Measurements from ENCODE around the gene DPM3. TPM values are rescaled to one million over a fixed set of nuclear protein-coding genes. Genes with fewer than 3 reads are reported as not detected.
"Not testable (repeated sequence)": the region's sequence is repeated elsewhere in the genome, so short reads cannot be mapped to it uniquely, and the experiment has no call there.

The DPM3 gene
- total and polyA plus RNA-seq, 4 experiments from 2014 or later, result 51.6 to 119 (median 77.2) TPM

DNA sequence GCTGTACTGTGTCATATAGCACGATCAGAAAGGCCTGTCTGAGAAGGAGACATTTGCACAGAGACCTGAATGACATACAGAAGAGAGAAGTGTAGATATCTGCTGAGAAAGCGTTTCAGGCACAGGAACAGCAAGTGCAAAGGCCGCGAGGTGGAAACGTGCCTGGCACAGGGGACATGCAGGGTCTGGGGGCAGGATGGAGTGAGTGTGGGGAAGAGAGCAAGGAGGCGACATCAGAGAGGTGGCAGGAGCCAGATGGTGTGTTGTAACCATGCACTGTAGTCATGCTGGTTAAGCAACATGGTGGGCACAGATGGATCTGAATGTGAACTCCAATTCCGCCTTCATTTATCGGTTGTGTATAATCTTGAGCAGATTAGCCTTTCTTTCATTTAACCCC lies 19.8 kb upstream of the DPM3 start:
- Histone ChIP-seq H3K4me1 (ENCODE audit: insufficient read depth, low read length) (no peaks in the 10 kb centered on the region), H3K4me3 (ENCODE audit: low read length in 2 of 2) (no peak overlapping the region), H3K36me3 (ENCODE audit: insufficient read depth, low read length) (no peaks in the 10 kb centered on the region), H3K9me3 (ENCODE audit: control insufficient read depth in 1 of 2, low read length in 2 of 2) (no peaks in the 10 kb centered on the region), H3K27me3 (ENCODE audit: insufficient read depth, low read length) (no peaks in the 10 kb centered on the region), H3K27ac (ENCODE audit: low read depth, low read length) (no peak overlapping the region)
- DNase-seq, result no peak
- Mint-ChIP-seq H3K9me3 (peaks cover 0 to 1% (median 0%) of the 10 kb centered on the region in 8 donors), H3K4me1 (no peaks in the 10 kb centered on the region), H3K27me3 (no peaks in the 10 kb centered on the region), H3K4me3 (no peak overlapping the region), H3K36me3 (no peaks in the 10 kb centered on the region), H3K27ac (peak overlapping the region in 1 of 7 donors; percentile 29)
- ChIA-PET CTCF (ENCODE audit: partially characterized antibody) (interaction anchor here (0.9 kb wide), 1 partner anchor 69 kb away, joined by 4 read pairs; no protein-coding TSS in a partner anchor), POLR2A (ENCODE audit: partially characterized antibody) (no interaction called here)
- intact Hi-C loops (cut with micrococcal nuclease), result no loop called here

DNA sequence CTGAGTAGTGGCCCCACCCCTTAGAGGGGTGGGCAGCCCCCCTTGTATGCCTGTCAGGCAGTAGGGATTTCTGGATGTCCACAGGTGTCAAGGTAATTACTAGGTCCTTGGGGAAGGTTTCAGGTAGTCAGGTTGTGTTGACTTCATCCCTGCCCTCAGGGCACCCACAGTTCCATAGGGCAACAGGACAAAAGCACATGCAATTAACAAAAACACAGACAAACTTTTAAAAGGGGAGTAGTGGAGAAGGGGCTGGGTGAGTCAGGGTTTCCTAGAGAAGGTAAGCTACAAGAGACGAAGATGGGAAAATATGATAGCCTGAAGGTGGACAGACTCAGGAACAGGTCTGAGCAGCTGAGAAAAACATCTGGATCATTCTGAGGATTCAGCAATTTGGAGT lies 18.7 kb upstream of the DPM3 start:
- CTCF ChIA-PET (ENCODE audit: partially characterized antibody), result interaction anchor here (0.8 kb wide), 1 partner anchor 56 kb away, joined by 3 read pairs; no protein-coding TSS in a partner anchor
- no peak for DNase-seq
- H3K36me3 Mint-ChIP-seq, result no peaks in the 10 kb centered on the region
- Histone ChIP-seq H3K27ac (ENCODE audit: low read depth, low read length) (no peak overlapping the region), H3K4me1 (ENCODE audit: insufficient read depth, low read length) (no peaks in the 10 kb centered on the region), H3K36me3 (ENCODE audit: insufficient read depth, low read length) (no peaks in the 10 kb centered on the region), H3K27me3 (ENCODE audit: insufficient read depth, low read length) (no peaks in the 10 kb centered on the region), H3K9me3 (ENCODE audit: control insufficient read depth in 1 of 2, low read length in 2 of 2) (no peaks in the 10 kb centered on the region), H3K4me3 (ENCODE audit: low read length in 2 of 2) (no peak overlapping the region)
- H3K4me3 Mint-ChIP-seq, result no peak overlapping the region
- H3K4me1 Mint-ChIP-seq, result no peaks in the 10 kb centered on the region
- no peaks in the 10 kb centered on the region for H3K27me3 Mint-ChIP-seq
- peaks cover 0 to 1% (median 0%) of the 10 kb centered on the region in 8 donors for H3K9me3 Mint-ChIP-seq
- no peak overlapping the region for H3K27ac Mint-ChIP-seq
- intact Hi-C loops (cut with micrococcal nuclease), result no loop called here
- POLR2A ChIA-PET (ENCODE audit: partially characterized antibody), result no interaction called here

DNA sequence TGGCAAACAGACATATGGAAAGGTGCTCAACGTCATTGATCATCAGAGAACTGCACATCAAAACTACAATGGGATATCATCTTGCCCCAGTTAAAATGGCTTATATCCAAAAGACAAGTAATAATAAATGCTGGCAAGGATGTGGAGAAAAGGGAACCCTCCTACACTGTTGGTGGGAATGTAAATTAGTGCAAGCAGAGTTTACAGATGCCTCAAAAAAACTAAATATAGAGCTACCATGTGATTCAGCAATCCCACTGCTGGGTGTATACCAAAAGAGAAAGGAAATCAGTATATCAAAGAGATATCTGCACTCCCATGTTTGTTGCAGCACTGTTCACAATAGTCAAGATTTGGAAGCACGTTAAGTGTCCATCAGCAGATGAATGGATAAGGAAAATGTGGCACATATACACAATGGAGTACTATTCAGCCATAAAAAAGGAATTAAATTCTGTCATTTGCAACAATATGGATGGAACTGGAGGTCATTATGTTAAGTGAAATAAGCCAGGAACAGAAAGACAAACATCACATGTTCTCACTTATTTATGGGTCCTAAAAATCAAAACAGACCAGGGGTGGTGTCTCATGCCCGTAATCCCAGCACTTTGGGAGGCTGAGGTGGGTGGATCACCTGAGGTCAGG lies 15.8 kb upstream of the DPM3 start:
- POLR2A ChIA-PET (ENCODE audit: partially characterized antibody); H3K4me1 Mint-ChIP-seq; H3K27ac ChIP-seq (ENCODE audit: low read depth, low read length); H3K9me3 ChIP-seq (ENCODE audit: control insufficient read depth in 1 of 2, low read length in 2 of 2); H3K4me3 Mint-ChIP-seq; H3K27ac Mint-ChIP-seq; H3K27me3 ChIP-seq (ENCODE audit: insufficient read depth, low read length); intact Hi-C loops (cut with micrococcal nuclease); H3K9me3 Mint-ChIP-seq; H3K36me3 Mint-ChIP-seq; DNase-seq; H3K4me1 ChIP-seq (ENCODE audit: insufficient read depth, low read length); H3K4me3 ChIP-seq (ENCODE audit: low read length in 2 of 2); H3K36me3 ChIP-seq (ENCODE audit: insufficient read depth, low read length); H3K27me3 Mint-ChIP-seq: not testable (repeated sequence)
- CTCF ChIA-PET (ENCODE audit: partially characterized antibody), result interaction anchor here (1.5 kb wide), 1 partner anchor 13 kb away, joined by 4 read pairs; no protein-coding TSS in a partner anchor

DNA sequence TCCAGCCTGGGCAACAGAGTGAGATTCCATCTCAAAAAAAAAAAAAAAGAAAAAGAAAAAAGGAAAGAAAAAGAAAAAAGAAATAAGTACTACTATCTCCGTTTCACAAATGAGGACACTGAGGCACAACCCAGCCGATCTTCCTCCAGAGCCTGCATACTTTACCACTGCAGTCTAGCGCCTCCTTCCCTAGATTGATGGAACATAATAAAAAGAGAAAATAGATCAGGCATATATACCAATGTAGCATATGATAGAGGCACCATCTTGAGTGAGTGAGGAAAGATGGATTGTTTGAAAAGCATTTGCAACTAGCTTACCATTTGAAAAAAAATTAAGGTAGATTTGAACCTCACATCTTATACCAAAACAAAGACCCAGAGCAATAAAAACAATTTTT lies 5.2 kb upstream of the DPM3 start:
- Mint-ChIP-seq H3K27ac (no peak overlapping the region), H3K27me3 (peaks cover 6 to 30% of the 10 kb centered on the region in 2 donors), H3K36me3 (no peaks in the 10 kb centered on the region), H3K9me3 (no peaks in the 10 kb centered on the region), H3K4me1 (peaks cover 2 to 4% (median 2%) of the 10 kb centered on the region in 4 donors), H3K4me3 (no peak overlapping the region)
- intact Hi-C loops (cut with micrococcal nuclease), result no loop called here
- Histone ChIP-seq H3K9me3 (ENCODE audit: control insufficient read depth in 1 of 2, low read length in 2 of 2) (no peaks in the 10 kb centered on the region), H3K27me3 (ENCODE audit: insufficient read depth, low read length) (no peaks in the 10 kb centered on the region), H3K4me1 (ENCODE audit: insufficient read depth, low read length) (peaks cover 3% of the 10 kb centered on the region), H3K4me3 (ENCODE audit: low read length in 2 of 2) (no peak overlapping the region), H3K27ac (ENCODE audit: low read depth, low read length) (no peak overlapping the region), H3K36me3 (ENCODE audit: insufficient read depth, low read length) (no peaks in the 10 kb centered on the region)
- CTCF ChIA-PET (ENCODE audit: partially characterized antibody), result interaction anchor here (0.6 to 1.6 kb wide), 4 partner anchors 20 to 431 kb away, joined by 3 to 5 read pairs (median 4); no protein-coding TSS in a partner anchor
- DNase-seq, result no peak
- POLR2A ChIA-PET (ENCODE audit: partially characterized antibody), result interaction anchor here (0.7 kb wide), 1 partner anchor 22 kb away, joined by 3 read pairs; no protein-coding TSS in a partner anchor

DNA sequence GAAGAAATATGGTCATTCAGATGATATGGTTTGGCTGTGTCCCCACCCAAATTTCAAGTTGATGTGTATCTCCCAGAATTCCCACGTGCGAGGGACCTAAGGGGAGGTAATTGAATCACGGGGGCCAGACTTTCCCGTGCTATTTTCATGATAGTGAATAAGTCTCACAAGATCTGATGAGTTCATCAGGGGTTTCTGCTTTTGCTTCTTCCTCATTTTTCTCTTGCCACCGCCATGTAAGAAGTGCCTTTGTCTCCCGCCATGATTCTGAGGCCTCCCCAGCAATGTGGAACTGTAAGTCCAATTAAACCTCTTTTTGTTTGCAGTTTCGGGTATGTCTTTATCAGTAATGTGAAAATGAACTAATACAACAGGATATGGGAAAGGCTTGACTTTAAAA lies 1.4 kb upstream of the DPM3 start:
- Mint-ChIP-seq H3K27ac (no peak overlapping the region), H3K9me3 (no peaks in the 10 kb centered on the region), H3K27me3 (peaks cover 6 to 13% of the 10 kb centered on the region in 2 donors), H3K4me3 (peak overlapping the region in 3 of 8 donors; percentile 29 to 45 (median 40)), H3K36me3 (peaks cover 0 to 4% of the 10 kb centered on the region in 2 donors), H3K4me1 (peaks cover 17 to 37% (median 28%) of the 10 kb centered on the region in 4 donors)
- H3K4me3 ChIP-seq (ENCODE audit: low read length in 2 of 2), result no peak overlapping the region
- POLR2A ChIA-PET (ENCODE audit: partially characterized antibody), result interaction anchor here (0.7 kb wide), 1 partner anchor 90 kb away, joined by 3 read pairs; the partner anchor contains the start of gene ADAM15
- CTCF ChIA-PET (ENCODE audit: partially characterized antibody), result interaction anchor here (1.4 kb wide), 2 partner anchors 26 to 51 kb away, joined by 4 to 9 read pairs; no protein-coding TSS in a partner anchor
- H3K4me1 ChIP-seq (ENCODE audit: insufficient read depth, low read length), result peaks cover 27% of the 10 kb centered on the region
- no peak overlapping the region for H3K27ac ChIP-seq (ENCODE audit: low read depth, low read length)
- intact Hi-C loops (cut with micrococcal nuclease), result loop anchor here (2.0 kb wide), 1 partner anchor 15 kb away; the partner anchor contains the start of gene EFNA1
- H3K27me3 ChIP-seq (ENCODE audit: insufficient read depth, low read length), result no peaks in the 10 kb centered on the region
- H3K36me3 ChIP-seq (ENCODE audit: insufficient read depth, low read length), result no peaks in the 10 kb centered on the region
- DNase-seq, result no peak
- H3K9me3 ChIP-seq (ENCODE audit: control insufficient read depth in 1 of 2, low read length in 2 of 2), result no peaks in the 10 kb centered on the region

DNA sequence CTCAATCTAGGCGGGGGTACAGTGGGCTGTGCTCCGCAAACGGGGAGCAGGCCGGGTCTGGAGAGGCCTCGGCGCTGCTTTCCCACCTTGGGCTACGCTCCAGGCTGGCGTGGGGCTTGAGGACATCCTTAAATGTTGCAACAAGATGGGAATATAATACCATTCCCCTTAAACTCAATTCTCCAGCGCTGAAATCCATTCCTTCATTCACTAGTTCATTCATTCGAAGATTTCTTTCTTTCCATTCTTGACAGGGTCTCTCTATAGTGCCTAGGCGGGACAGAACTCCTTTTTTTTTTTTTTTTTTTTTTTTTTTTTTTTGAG lies 261 bp upstream of the DPM3 start:
- POLR2A ChIA-PET (ENCODE audit: partially characterized antibody), result interaction anchor here (1.0 to 1.1 kb wide), 2 partner anchors 12 to 33 kb away, joined by 3 read pairs; partner anchors contain the start of gene TRIM46

More for the DNA sequence above, 261 bp upstream of the DPM3 start:
- no peak for DNase-seq
- Mint-ChIP-seq H3K4me1 (peaks cover 19 to 45% (median 35%) of the 10 kb centered on the region in 4 donors), H3K27ac (peak overlapping the region; percentile 97 to 100 (median 98)), H3K27me3 (peaks cover 2 to 7% of the 10 kb centered on the region in 2 donors), H3K36me3 (peaks cover 0 to 8% of the 10 kb centered on the region in 2 donors), H3K4me3 (peak overlapping the region; percentile 94 to 100 (median 99)), H3K9me3 (no peaks in the 10 kb centered on the region)
- H3K27me3 ChIP-seq (ENCODE audit: insufficient read depth, low read length), result no peaks in the 10 kb centered on the region
- H3K9me3 ChIP-seq (ENCODE audit: control insufficient read depth in 1 of 2, low read length in 2 of 2), result no peaks in the 10 kb centered on the region
- CTCF ChIA-PET (ENCODE audit: partially characterized antibody), result interaction anchor here (1.3 kb wide), 1 partner anchor 34 kb away, joined by 3 read pairs; no protein-coding TSS in a partner anchor
- no peaks in the 10 kb centered on the region for H3K36me3 ChIP-seq (ENCODE audit: insufficient read depth, low read length)
- intact Hi-C loops (cut with micrococcal nuclease), result loop anchor here (2.0 kb wide), 1 partner anchor 14 kb away; the partner anchor contains the start of gene EFNA1
- H3K27ac ChIP-seq (ENCODE audit: low read depth, low read length), result peak overlapping the region; percentile 87
- peaks cover 30% of the 10 kb centered on the region for H3K4me1 ChIP-seq (ENCODE audit: insufficient read depth, low read length)
- H3K4me3 ChIP-seq (ENCODE audit: low read length in 2 of 2), result peak overlapping the region; percentile 62 to 79
